ENCODE results near the gene AKAP8.

GRCh38 chr19:15357906-15358305 lies 21.7 kb downstream of the AKAP8 start:
- TF ChIP-seq CTCF (IDR thresholded peaks at IDR 0.05; ENCODE audit: low read depth, low read length) (no peak), POLR2A (IDR thresholded peaks at IDR 0.05; ENCODE audit: extremely low read depth, insufficient read length) (no peak)
